GM13976 (cell line): ENCODE measurements around the gene GBE1.

Source experiments
- DNase-seq: peaks from one replicate; pipeline ENCODE4 v3.0.0; 2012; ENCODE audit warnings: low spot score
- in situ Hi-C: fragments of 300-500 bp; cut with MboI; formaldehyde crosslinking; loops from one replicate; pipeline ENCODE4 v1.12.0; 2022; ENCODE audit warnings: low sequenced_read_pairs, mixed read lengths, inconsistent platforms; ENCODE audit not compliant: unreplicated experiment
- TF ChIP-seq, protein P1 (sequence below): IDR thresholded peaks from 2 replicates; pipeline ENCODE4 v1.5.1; 2012; ENCODE audit warnings: borderline replicate concordance, mild to moderate bottlenecking; ENCODE audit not compliant: insufficient read depth; ENCODE audit errors: extremely low read depth, missing control alignments, control extremely low read depth

The GBE1 gene

GRCh38 chr3:81713031-81713430 lies 48.4 kb downstream of the GBE1 start:
- TF ChIP-seq, protein P1, sequence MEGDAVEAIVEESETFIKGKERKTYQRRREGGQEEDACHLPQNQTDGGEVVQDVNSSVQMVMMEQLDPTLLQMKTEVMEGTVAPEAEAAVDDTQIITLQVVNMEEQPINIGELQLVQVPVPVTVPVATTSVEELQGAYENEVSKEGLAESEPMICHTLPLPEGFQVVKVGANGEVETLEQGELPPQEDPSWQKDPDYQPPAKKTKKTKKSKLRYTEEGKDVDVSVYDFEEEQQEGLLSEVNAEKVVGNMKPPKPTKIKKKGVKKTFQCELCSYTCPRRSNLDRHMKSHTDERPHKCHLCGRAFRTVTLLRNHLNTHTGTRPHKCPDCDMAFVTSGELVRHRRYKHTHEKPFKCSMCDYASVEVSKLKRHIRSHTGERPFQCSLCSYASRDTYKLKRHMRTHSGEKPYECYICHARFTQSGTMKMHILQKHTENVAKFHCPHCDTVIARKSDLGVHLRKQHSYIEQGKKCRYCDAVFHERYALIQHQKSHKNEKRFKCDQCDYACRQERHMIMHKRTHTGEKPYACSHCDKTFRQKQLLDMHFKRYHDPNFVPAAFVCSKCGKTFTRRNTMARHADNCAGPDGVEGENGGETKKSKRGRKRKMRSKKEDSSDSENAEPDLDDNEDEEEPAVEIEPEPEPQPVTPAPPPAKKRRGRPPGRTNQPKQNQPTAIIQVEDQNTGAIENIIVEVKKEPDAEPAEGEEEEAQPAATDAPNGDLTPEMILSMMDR = no peak
- in situ Hi-C loops = no loop called here
- no peak for DNase-seq

GRCh38 chr3:81709606-81710005 lies 51.8 kb downstream of the GBE1 start:
- DNase-seq = no peak
- in situ Hi-C loops = no loop called here
- TF ChIP-seq, protein P1 = no peak

DNA sequence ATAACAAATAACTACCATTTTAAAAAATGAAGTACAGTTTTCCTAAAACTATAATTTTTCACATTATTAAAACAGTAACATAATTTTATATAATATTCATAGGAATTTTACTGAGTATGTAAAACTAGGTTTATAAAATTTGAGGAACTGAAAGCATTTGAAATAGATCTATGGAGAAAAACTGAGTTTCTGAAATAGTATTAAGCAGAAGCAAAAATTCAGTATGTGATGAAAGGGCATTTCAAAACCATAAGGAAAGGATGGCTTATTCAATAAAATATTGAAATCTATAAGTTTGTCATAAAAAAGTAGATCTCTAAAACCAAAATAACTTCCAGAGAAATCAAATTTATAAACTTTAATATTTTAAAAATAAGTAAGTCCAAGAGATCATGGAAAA lies 53.4 kb downstream of the GBE1 start:
- in situ Hi-C loops = no loop called here
- TF ChIP-seq, protein P1 = no peak
- DNase-seq = no peak

GRCh38 chr3:81702126-81702525 lies 59.3 kb downstream of the GBE1 start:
- TF ChIP-seq, protein P1 = no peak
- DNase-seq = no peak
- in situ Hi-C loops = no loop called here

- DNase-seq = no peak
- in situ Hi-C loops = no loop called here
Observed at GRCh38 chr3:81699536-81700320, 61.7 kb downstream of the GBE1 start.

DNA sequence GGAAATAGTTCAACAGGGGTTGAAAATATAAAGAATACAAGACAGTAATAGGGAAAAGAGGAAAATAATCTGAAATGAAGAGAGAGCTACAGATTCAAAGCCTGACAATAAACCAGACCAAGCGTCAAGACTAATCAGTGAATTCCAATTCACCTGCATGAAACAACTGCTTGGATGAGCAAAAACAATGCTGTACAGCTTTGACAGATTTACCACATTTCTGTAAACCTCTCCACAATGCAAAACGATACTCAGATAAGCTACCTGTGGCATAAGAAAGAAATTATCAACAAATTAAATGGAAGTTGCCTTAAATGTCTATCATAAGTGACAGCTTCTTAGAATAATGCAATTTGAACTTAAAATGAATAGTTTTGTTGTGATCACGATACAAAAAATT lies 65.4 kb downstream of the GBE1 start:
- DNase-seq = no peak
- TF ChIP-seq, protein P1 = no peak
- in situ Hi-C loops = no loop called here

More at GRCh38 chr3:81699536-81700320, 61.7 kb downstream of the GBE1 start:
- TF ChIP-seq, protein P1 = no peak
